Liver (tissue), 3 donors: ENCODE data around the gene SETD1A.

ENCODE experiments used
- ATF3 ChIP-seq: IDR thresholded peaks from 2 replicates; pipeline ENCODE4 v1.6.1; 2016; ENCODE audit warnings: antibody characterized with exemption
- RAD21 ChIP-seq, 2 donors: IDR thresholded peaks; 2 replicates each; pipeline ENCODE4 v1.6.1; 2016; ENCODE audit warnings: antibody characterized with exemption in 2 of 2, mild to moderate bottlenecking in 2 of 2
- YY1 ChIP-seq: IDR thresholded peaks from 2 replicates; pipeline ENCODE4 v1.6.1; 2016; ENCODE audit warnings: antibody characterized with exemption, mild to moderate bottlenecking
- TF ChIP-seq, protein P1 (sequence below): fragments of 150-350 bp; IDR thresholded peaks from 2 replicates; pipeline ENCODE4 v1.5.1; 2017; ENCODE audit warnings: improper control_type of control experiment, low read depth, low read length; ENCODE audit not compliant: missing input control
- TF ChIP-seq, protein P2 (sequence below): IDR thresholded peaks from 2 replicates; pipeline ENCODE4 v1.6.1; 2016; ENCODE audit warnings: antibody characterized with exemption, mild to moderate bottlenecking
- donor health status: healthy.
- donor health status: healthy.

GRCh38 chr16:30983289-30983889 lies 25.8 kb downstream of the SETD1A start:
- TF ChIP-seq, protein P1, sequence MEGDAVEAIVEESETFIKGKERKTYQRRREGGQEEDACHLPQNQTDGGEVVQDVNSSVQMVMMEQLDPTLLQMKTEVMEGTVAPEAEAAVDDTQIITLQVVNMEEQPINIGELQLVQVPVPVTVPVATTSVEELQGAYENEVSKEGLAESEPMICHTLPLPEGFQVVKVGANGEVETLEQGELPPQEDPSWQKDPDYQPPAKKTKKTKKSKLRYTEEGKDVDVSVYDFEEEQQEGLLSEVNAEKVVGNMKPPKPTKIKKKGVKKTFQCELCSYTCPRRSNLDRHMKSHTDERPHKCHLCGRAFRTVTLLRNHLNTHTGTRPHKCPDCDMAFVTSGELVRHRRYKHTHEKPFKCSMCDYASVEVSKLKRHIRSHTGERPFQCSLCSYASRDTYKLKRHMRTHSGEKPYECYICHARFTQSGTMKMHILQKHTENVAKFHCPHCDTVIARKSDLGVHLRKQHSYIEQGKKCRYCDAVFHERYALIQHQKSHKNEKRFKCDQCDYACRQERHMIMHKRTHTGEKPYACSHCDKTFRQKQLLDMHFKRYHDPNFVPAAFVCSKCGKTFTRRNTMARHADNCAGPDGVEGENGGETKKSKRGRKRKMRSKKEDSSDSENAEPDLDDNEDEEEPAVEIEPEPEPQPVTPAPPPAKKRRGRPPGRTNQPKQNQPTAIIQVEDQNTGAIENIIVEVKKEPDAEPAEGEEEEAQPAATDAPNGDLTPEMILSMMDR, result no peak
- TF ChIP-seq, protein P2, sequence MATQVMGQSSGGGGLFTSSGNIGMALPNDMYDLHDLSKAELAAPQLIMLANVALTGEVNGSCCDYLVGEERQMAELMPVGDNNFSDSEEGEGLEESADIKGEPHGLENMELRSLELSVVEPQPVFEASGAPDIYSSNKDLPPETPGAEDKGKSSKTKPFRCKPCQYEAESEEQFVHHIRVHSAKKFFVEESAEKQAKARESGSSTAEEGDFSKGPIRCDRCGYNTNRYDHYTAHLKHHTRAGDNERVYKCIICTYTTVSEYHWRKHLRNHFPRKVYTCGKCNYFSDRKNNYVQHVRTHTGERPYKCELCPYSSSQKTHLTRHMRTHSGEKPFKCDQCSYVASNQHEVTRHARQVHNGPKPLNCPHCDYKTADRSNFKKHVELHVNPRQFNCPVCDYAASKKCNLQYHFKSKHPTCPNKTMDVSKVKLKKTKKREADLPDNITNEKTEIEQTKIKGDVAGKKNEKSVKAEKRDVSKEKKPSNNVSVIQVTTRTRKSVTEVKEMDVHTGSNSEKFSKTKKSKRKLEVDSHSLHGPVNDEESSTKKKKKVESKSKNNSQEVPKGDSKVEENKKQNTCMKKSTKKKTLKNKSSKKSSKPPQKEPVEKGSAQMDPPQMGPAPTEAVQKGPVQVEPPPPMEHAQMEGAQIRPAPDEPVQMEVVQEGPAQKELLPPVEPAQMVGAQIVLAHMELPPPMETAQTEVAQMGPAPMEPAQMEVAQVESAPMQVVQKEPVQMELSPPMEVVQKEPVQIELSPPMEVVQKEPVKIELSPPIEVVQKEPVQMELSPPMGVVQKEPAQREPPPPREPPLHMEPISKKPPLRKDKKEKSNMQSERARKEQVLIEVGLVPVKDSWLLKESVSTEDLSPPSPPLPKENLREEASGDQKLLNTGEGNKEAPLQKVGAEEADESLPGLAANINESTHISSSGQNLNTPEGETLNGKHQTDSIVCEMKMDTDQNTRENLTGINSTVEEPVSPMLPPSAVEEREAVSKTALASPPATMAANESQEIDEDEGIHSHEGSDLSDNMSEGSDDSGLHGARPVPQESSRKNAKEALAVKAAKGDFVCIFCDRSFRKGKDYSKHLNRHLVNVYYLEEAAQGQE, result no peak
- TF ChIP-seq YY1 (no peak), ATF3 (no peak), RAD21 (IDR thresholded peaks at IDR 0.05) (no peak)
